HG03354 (cell line): ENCODE measurements around the gene ZNF326.

Experiments used
- ATAC-seq: cut with Tn5 transposase; IDR thresholded peaks from one replicate; pipeline ENCODE4 v1.9.1; 2021; ENCODE audit warnings: mild to moderate bottlenecking; ENCODE audit not compliant: unreplicated experiment, poor library complexity, severe bottlenecking

ZNF326 gene

DNA sequence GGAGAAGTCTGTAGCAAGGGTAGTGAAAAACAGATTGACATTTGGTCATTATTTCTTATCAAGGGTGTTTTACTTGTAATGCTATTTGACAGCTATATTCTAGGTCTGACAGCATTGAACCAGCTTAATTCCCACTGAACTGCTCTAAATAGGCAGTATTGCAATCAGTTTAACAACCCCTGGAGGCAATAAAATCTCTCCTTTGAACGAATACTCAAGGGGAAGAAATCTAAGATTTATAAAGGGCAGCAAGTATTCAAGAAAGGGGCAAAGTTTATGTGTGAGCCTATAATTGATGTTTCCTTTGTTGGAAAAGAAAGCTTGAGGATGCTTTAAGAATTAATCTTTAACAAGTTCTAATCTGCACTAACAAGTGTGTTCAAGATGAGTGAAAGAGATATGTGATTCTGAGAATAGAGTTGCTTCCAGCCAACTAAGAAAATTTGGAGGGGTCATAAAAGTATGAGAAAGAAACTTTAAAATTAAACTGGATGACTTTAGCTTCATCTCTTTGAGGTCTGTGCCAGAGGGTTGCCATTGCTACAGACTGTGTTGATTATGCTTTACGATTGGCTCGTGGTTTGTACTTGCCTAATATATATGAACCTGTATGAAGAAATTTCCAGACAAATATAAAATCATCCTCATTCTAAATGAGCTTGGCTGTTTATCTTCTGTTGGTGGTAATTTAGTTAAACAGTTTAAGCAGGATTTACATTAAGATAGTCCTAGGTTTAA lies 72.5 kb downstream of the ZNF326 start:
- ATAC-seq, result no peak

DNA sequence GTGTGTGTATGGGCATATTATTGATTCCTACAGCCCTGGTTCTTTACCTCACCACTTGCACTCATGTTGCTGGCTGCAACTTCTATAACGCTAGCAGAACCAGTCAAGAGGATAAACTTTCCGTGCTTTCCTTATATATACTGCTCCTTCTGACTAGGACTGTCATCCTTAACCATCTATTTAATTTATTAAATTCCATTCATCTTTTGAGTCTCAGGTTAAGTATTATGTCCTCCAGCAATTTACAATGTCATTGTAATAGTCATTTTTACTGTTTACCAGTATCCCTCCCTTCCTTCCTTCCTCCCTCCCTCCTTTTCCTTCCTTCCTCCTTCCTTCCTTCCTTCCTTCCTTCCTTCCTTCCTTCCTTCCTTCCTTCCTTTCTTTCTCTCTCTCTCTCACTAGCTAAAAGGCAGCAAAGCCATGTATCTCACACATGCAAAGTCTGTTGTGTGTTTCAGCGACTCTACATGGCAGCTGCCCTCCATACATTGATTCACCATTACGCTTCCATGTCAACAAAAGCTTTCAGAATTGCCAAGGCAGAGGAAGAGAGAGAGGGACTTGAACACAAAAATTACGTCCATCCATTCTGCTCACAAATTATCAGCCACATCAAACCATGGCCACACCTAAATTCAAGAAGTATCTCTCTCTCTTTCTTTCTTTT lies 73.8 kb downstream of the ZNF326 start:
- ATAC-seq, result no peak

DNA sequence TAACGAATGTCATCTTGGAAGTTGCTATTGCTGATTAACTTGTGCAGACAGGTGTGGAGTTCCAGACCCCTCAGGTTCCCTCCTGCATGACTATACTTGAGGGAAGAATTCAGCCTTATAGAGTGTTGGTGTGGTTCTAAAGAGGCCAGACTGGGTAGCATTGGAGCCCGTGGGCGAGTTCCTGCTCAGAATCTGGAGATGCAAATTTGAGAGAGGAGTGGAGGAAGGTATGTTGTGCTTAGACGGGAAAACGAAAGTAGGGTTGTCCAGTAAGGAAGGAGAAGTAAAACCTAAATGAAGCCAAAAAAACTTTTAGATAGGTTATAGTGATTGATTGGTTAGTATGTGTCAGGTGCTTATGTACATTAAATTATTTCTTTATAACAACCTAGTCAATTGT lies 79.2 kb downstream of the ZNF326 start:
- ATAC-seq, result peak; percentile 81

DNA sequence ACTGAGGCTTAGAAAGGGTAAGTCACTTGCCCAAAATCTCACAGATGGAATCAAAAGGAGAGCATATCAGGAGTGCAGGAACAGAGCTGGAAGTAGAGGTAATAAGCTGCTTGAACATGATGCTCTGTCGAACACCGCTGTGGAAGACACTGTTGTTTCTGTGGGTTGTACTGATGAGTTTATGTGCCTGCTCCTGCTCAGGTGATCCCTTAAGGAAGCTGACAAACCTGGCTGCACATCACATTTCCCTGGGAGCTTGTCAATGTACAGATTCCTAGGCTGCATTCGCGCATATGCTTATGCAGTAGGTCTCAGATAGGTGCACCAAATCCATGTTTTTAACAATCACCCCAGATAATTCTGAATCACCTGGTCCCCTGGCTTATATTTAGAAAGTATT lies 79.7 kb downstream of the ZNF326 start:
- ATAC-seq, result no peak

DNA sequence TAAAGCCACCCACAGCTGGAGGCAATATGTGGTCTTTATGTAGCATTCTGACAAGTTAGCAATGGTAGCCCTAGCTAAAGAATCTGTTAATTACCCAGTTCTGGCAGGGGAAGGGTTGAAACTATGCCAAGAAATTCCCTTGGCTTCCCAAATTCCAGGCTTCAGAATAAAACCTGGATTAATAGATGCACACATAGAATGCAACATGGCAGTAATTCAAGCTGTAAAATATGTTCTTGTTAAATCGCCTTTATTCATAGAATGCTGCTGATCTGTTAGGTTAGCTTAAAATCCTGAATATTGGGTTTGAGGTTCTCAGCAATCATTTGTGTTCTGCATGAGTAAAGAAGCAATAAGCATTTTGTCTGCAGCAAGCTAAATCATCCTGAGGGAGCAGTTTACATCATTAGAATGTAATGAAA lies 80.1 kb downstream of the ZNF326 start:
- ATAC-seq, result no peak

DNA sequence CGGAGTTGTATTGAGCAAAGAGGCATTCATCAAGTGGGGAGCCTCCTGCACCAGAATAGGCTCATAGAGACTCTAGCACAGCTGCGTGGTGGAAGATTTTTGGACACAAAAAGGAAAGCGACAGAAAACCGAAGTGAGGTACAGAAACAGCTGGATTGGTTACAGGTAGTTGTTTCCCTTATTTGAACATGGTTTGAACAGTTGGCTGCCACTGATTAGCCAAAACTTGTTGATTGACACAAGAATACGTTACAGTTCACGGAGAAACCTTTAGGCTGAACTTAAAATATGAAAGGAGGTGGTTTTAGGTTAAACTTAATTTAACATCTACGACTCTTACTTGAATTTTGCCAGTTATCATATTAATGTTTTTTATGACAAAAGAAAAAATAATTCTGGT lies 89.1 kb downstream of the ZNF326 start:
- ATAC-seq, result no peak
